ENCODE data around the gene SRSF4. TPM values are rescaled to one million over a fixed set of nuclear protein-coding genes. Genes with fewer than 3 reads are reported as not detected.

Gene SRSF4
- total and polyA plus RNA-seq, 10 of the 15 experiments (the other 5 are each of a cell fraction or from before 2014, with no cell fraction given), result 17.2 to 107 (median 78.6) TPM

GRCh38 chr1:29129916-29130315 lies 51.8 kb downstream of the SRSF4 start:
- CTCF ChIA-PET, result no interaction called here
- H3K9me3 ChIP-seq (replicated peaks; ENCODE audit: control insufficient read depth, insufficient read depth, low read length), result no peaks in the 10 kb centered on the region
- POLR2A ChIA-PET, result no interaction called here
- intact Hi-C loops (cut with micrococcal nuclease; ENCODE audit: unreplicated experiment) (no loop called here), in situ Hi-C loops (cut with MboI) (no loop called here)
- no TSS peak for BruUV-seq (replicated peaks)
- DNase-seq (ENCODE audit: low read depth, low spot score) (no peak), FAIRE-seq (no peak), ATAC-seq (no peak)
- H3K36me3 ChIP-seq (ENCODE audit: control insufficient read depth in 2 of 2, insufficient read depth in 2 of 2, low read length in 1 of 2), result no peaks in the 10 kb centered on the region
- no peak overlapping the region for H3K4me2 ChIP-seq (ENCODE audit: control insufficient read depth, insufficient read depth)
- RAD21 ChIA-PET (ENCODE audit: unreplicated experiment), result no interaction called here
- no peak for TF ChIP-seq NFYA (IDR thresholded peaks at IDR 0.05; ENCODE audit: borderline replicate concordance, low read depth, low read length)
- TF ChIP-seq TCF7 (IDR thresholded peaks at IDR 0.05; ENCODE audit: borderline replicate concordance), result no peak
- TF ChIP-seq GABPA (IDR thresholded peaks at IDR 0.05; ENCODE audit: low read depth), result no peak
- TF ChIP-seq ZNF592 (IDR thresholded peaks at IDR 0.05), result no peak
- no peak for TF ChIP-seq IKZF2 (IDR thresholded peaks at IDR 0.05)
- no peak for TF ChIP-seq NR2C2 (IDR thresholded peaks at IDR 0.05; ENCODE audit: borderline replicate concordance, control insufficient read depth, insufficient read length, low read depth)
- TF ChIP-seq SP1 (IDR thresholded peaks at IDR 0.05; ENCODE audit: low read depth, low read length), result no peak
- TF ChIP-seq E2F4 (IDR thresholded peaks at IDR 0.05; ENCODE audit: low read depth, low read length), result no peak
- TF ChIP-seq NR2F1 (conservative IDR thresholded peaks at IDR 0.05), result no peak
- no peak overlapping the region for H3K9ac ChIP-seq (ENCODE audit: control insufficient read depth, insufficient read depth, low read length)
- no peaks in the 10 kb centered on the region for H4K20me1 ChIP-seq (ENCODE audit: control insufficient read depth, insufficient read depth)
- SMC1A ChIA-PET (ENCODE audit: uncharacterized antibody, unreplicated experiment), result interaction anchor here (0.6 kb wide), 1 partner anchor 326 kb away, joined by 3 read pairs; no protein-coding TSS in a partner anchor
- H2AFZ ChIP-seq (ENCODE audit: control insufficient read depth, low read depth, low read length), result no peak overlapping the region
- WGBS (ENCODE audit: insufficient coverage, insufficient replicate concordance, low lambda C conversion rate, missing lambda C conversion rate), result 38% methylated on average over 5 of the region's 5 CpGs
- peaks cover 0 to 1% of the 10 kb centered on the region in 2 experiments; a peak in 2 of 4 replicates for H3K27me3 ChIP-seq (replicated peaks in 1 of 2; ENCODE audit: control insufficient read depth in 2 of 2, insufficient read depth in 2 of 2, low read length in 1 of 2)
- no peak overlapping the region for H3K4me3 ChIP-seq
- H3K4me1 ChIP-seq (ENCODE audit: control insufficient read depth, insufficient read depth, low read length), result no peaks in the 10 kb centered on the region
- no peaks in the 10 kb centered on the region for H3K79me2 ChIP-seq (ENCODE audit: control insufficient read depth, insufficient read depth, low read length)
- no peak overlapping the region for H3K27ac ChIP-seq (ENCODE audit: control insufficient read depth, insufficient read depth)

Data from GM12878 (cell line).